D721Med (cell line): ENCODE results near the gene LRRC37A3.
"Not testable (repeated sequence)": the region's sequence is repeated elsewhere in the genome, so short reads cannot be mapped to it uniquely, and the experiment has no call there.

Experiments used
- DNase-seq: peaks from one replicate; pipeline ENCODE4 v3.0.0; 2011; ENCODE audit warnings: low spot score; ENCODE audit not compliant: insufficient read length
- FAIRE-seq: peaks from 2 replicates; lab custom pipeline; 2011; peaks lifted over from hg19 to GRCh38; lab: Jason Lieb, UNC
- CTCF ChIP-seq: IDR thresholded peaks from 2 replicates; pipeline ENCODE4 v1.5.1; 2012; ENCODE audit warnings: mild to moderate bottlenecking, control low read depth; ENCODE audit not compliant: insufficient read depth; ENCODE audit errors: missing control alignments

LRRC37A3 gene

GRCh38 chr17:64919289-64920025 is at the start of gene LRRC37A3:
LRRC37A3 (minus strand) TSS chr17:64919478; CDS start chr17:64897257, 22,221 bp downstream.
- TF ChIP-seq CTCF: peak; percentile 95
- DNase-seq: peak; percentile 55
- not testable (repeated sequence) for FAIRE-seq

GRCh38 chr17:64965873-64966287 is 46.6 kb upstream of the LRRC37A3 start:
- TF ChIP-seq CTCF: peak; percentile 4
- not testable (repeated sequence) for FAIRE-seq, DNase-seq

GRCh38 chr17:64965256-64965872 is 46.1 kb upstream of the LRRC37A3 start:
- FAIRE-seq, DNase-seq: not testable (repeated sequence)

GRCh38 chr17:64964796-64965195 is 45.5 kb upstream of the LRRC37A3 start:
- peak; percentile 87 for FAIRE-seq
- no peak for DNase-seq
- no peak for TF ChIP-seq CTCF

- not testable (repeated sequence) for FAIRE-seq, DNase-seq
Measured at GRCh38 chr17:64963814-64964213, 44.5 kb upstream of the LRRC37A3 start.

- not testable (repeated sequence) for FAIRE-seq
Measured at GRCh38 chr17:64961563-64962378, 42.5 kb upstream of the LRRC37A3 start.

GRCh38 chr17:64951877-64952276 is 32.6 kb upstream of the LRRC37A3 start:
- no peak for DNase-seq
- no peak for TF ChIP-seq CTCF
- FAIRE-seq: no peak

More at GRCh38 chr17:64961563-64962378, 42.5 kb upstream of the LRRC37A3 start:
- peak; percentile 74 for TF ChIP-seq CTCF
- not testable (repeated sequence) for DNase-seq

GRCh38 chr17:64950871-64951270 is 31.6 kb upstream of the LRRC37A3 start:
- FAIRE-seq: no peak

More at GRCh38 chr17:64950871-64951270, 31.6 kb upstream of the LRRC37A3 start:
- DNase-seq: no peak
- no peak for TF ChIP-seq CTCF
